A549 (cell line): ENCODE results near the gene ELL. TPM values are rescaled to one million over a fixed set of nuclear protein-coding genes. Genes with fewer than 3 reads are reported as not detected.

Experiments used
- ATAC-seq, 2 experiments: fragments of 200-7000 bp in 1 of 2; fragments of >200 bp in 1 of 2; cut with Nextera tagmentation in 1 of 2; cut with Tn5 transposase in 1 of 2; 3 replicates each; pipeline versions ENCODE4 v1.8.0 to v1.9.1; 2018 to 2020; ENCODE audit warnings: mild to moderate bottlenecking in 1 of 2, moderate library complexity in 1 of 2
- CTCF ChIA-PET: fragments of 300-600 bp; sonication (Branson Sonifier 250); formaldehyde crosslinking; extraction: SDS; loops from one replicate; lab custom pipeline; 2021; ENCODE audit warnings: antibody characterized with exemption, inconsistent platforms; lab: Yijun Ruan, JAX
- POLR2A ChIA-PET: fragments of 350-600 bp; formaldehyde crosslinking; extraction: SDS; loops from one replicate; lab custom pipeline; 2021; ENCODE audit warnings: antibody characterized with exemption, inconsistent platforms; lab: Yijun Ruan, JAX
- DNase-seq, 2 experiments: peaks; one replicate each; pipeline versions ENCODE4 v3.0.0 to v3.0.0-alpha.2; 2011 to 2016; ENCODE audit warnings: low read depth in 1 of 2, low spot score in 1 of 2
- FAIRE-seq: peaks from 2 replicates; lab custom pipeline; 2011; peaks lifted over from hg19 to GRCh38; lab: Jason Lieb, UNC
- H3K27ac ChIP-seq, 2 experiments: fragments of >200 bp; sonication (Bioruptor Twin); formaldehyde crosslinking; 3 replicates each; pipeline ENCODE4 v1.5.1; 2016 to 2017
- H3K4me1 ChIP-seq: fragments of >200 bp; sonication (Bioruptor Twin); formaldehyde crosslinking; 3 replicates; pipeline ENCODE4 v1.6.1; 2016
- H3K4me2 ChIP-seq: fragments of >200 bp; sonication (Bioruptor Twin); formaldehyde crosslinking; 3 replicates; pipeline ENCODE4 v1.6.1; 2016
- H3K4me3 ChIP-seq: fragments of >200 bp; sonication (Bioruptor Twin); formaldehyde crosslinking; 3 replicates; pipeline ENCODE4 v1.5.1; 2016
- H3K9me3 ChIP-seq: fragments of >200 bp; sonication (Bioruptor Twin); formaldehyde crosslinking; 3 replicates; pipeline ENCODE4 v1.6.1; 2016
- CBX8 ChIP-seq: fragments of 200-600 bp; sonication (generic); IDR thresholded peaks from 2 replicates; pipeline ENCODE4 v1.6.1; 2016
- EP300 ChIP-seq, 2 experiments: fragments of >200 bp; sonication (Bioruptor Twin); formaldehyde crosslinking; IDR thresholded peaks; 2 replicates in 1 of 2; 3 replicates in 1 of 2; pipeline ENCODE4 v1.6.1; 2016 to 2017
- FOSL2 ChIP-seq, 2 experiments: fragments of 450-650 bp in 1 of 2; fragments of >200 bp in 1 of 2; sonication (Bioruptor Twin) in 1 of 2; formaldehyde crosslinking; IDR thresholded peaks; 2 replicates each; pipeline versions ENCODE4 v1.5.0 to v1.6.1; 2016 to 2020; ENCODE audit warnings: mild to moderate bottlenecking in 1 of 2, moderate library complexity in 1 of 2
- HOXB13 ChIP-seq: fragments of 250-450 bp; sonication (Bioruptor Pico); IDR thresholded peaks from 2 replicates; pipeline ENCODE4 v1.5.0; 2020; ENCODE audit warnings: low read depth, mild to moderate bottlenecking, moderate library complexity
- HOXB5 ChIP-seq: fragments of 250-450 bp; sonication (Bioruptor Pico); IDR thresholded peaks from 2 replicates; pipeline ENCODE4 v1.5.0; 2020; ENCODE audit warnings: mild to moderate bottlenecking, moderate library complexity
- JUN ChIP-seq, 2 experiments: fragments of >200 bp; sonication (Bioruptor Twin); formaldehyde crosslinking; IDR thresholded peaks; 2 replicates in 1 of 2; 3 replicates in 1 of 2; pipeline ENCODE4 v1.6.1; 2016 to 2017
- KDM5A ChIP-seq: fragments of 200-600 bp; sonication (generic); IDR thresholded peaks from 2 replicates; pipeline ENCODE4 v1.6.1; 2016; ENCODE audit warnings: antibody characterized with exemption, mild to moderate bottlenecking
- MAFK ChIP-seq: fragments of 450-650 bp; IDR thresholded peaks from 2 replicates; pipeline ENCODE4 v1.6.1; 2014; ENCODE audit not compliant: partially characterized antibody
- MAZ ChIP-seq: fragments of 150-350 bp; IDR thresholded peaks from 2 replicates; pipeline ENCODE4 v1.6.1; 2014; ENCODE audit warnings: antibody characterized with exemption, low read depth, low read length, borderline replicate concordance
- MYC ChIP-seq: IDR thresholded peaks from 2 replicates; pipeline ENCODE4 v1.6.1; 2012; ENCODE audit warnings: mild to moderate bottlenecking, inconsistent platforms, low read length, improper control_type of control experiment, borderline replicate concordance
- NR3C1 ChIP-seq: fragments of >200 bp; sonication (Bioruptor Twin); formaldehyde crosslinking; IDR thresholded peaks from 3 replicates; pipeline ENCODE4 v1.6.1; 2017
- PHF8 ChIP-seq: fragments of 200-600 bp; sonication (generic); IDR thresholded peaks from 2 replicates; pipeline ENCODE4 v1.6.1; 2016; ENCODE audit warnings: low read depth, mild to moderate bottlenecking, antibody characterized with exemption, moderate library complexity, borderline replicate concordance
- POLR2A ChIP-seq: IDR thresholded peaks from 2 replicates; pipeline ENCODE4 v1.6.1; 2012; ENCODE audit warnings: mild to moderate bottlenecking, low read length
- RAD21 ChIP-seq, 2 experiments: fragments of >200 bp in 1 of 2; sonication (Bioruptor Twin) in 1 of 2; formaldehyde crosslinking in 1 of 2; IDR thresholded peaks in 1 of 2; conservative IDR thresholded peaks in 1 of 2; 2 replicates in 1 of 2; 3 replicates in 1 of 2; pipeline ENCODE4 v1.6.1; 2012 to 2018; ENCODE audit warnings: inconsistent platforms in 1 of 2
- SMC3 ChIP-seq: fragments of >200 bp; sonication (Bioruptor Twin); formaldehyde crosslinking; IDR thresholded peaks from 3 replicates; pipeline ENCODE4 v1.6.1; 2018; ENCODE audit warnings: inconsistent platforms
- TP53 ChIP-seq: fragments of 250-450 bp; sonication (Bioruptor Pico); IDR thresholded peaks from 2 replicates; pipeline ENCODE4 v1.5.0; 2021; ENCODE audit warnings: mild to moderate bottlenecking, moderate library complexity
- ZSCAN20 ChIP-seq: fragments of 250-450 bp; sonication (Bioruptor Pico); IDR thresholded peaks from 2 replicates; pipeline ENCODE4 v1.8.0; 2022; ENCODE audit warnings: mild to moderate bottlenecking, moderate library complexity
- WGBS: methylation state at CpG from one replicate; pipeline ENCODE4 v1.1.6; 2017; ENCODE audit errors: missing lambda C conversion rate; 5-methylcytosine and 5-hydroxymethylcytosine counted together
- polyA minus RNA-seq: library from RNA; depleted of rRNA, polyadenylated mRNA; stranded (reverse); fragments of >200 nt; gene quantifications from 2 replicates; pipeline ENCODE4 v1.2.3, GENCODE V29; 2011; rRNA and poly(A)+ RNA removed
- polyA plus RNA-seq, 4 experiments: library from polyadenylated mRNA; depleted of rRNA in 3 of 4; stranded (reverse); fragments of >200 nt; fragmentation: RNase III in 1 of 4; extraction: RNeasy Plus Mini Kit Qiagen cat#74134 plus additional on column Dnase treatment in 1 of 4; gene quantifications; 2 replicates in 3 of 4; 3 replicates in 1 of 4; pipeline ENCODE4 v1.2.3, GENCODE V29; 2011 to 2017
- TF ChIP-seq, protein P1 (sequence below): fragments of 250-450 bp; sonication (Bioruptor Pico); IDR thresholded peaks from 2 replicates; pipeline ENCODE4 v1.5.0; 2020; ENCODE audit warnings: low read depth, mild to moderate bottlenecking, moderate library complexity
- TF ChIP-seq, protein P2 (sequence below): IDR thresholded peaks from 2 replicates; pipeline ENCODE4 v1.6.1; 2012; ENCODE audit warnings: low read depth, borderline replicate concordance
- TF ChIP-seq, protein P3 (sequence below): fragments of >200 bp; sonication (Bioruptor Twin); formaldehyde crosslinking; IDR thresholded peaks from 3 replicates; pipeline ENCODE4 v1.6.1; 2016
- TF ChIP-seq, protein P4 (sequence below): fragments of >200 bp; sonication (Bioruptor Twin); formaldehyde crosslinking; IDR thresholded peaks from 3 replicates; pipeline ENCODE4 v1.5.1; 2016
- TF ChIP-seq, protein P5 (sequence below): fragments of >200 bp; sonication (Bioruptor Twin); formaldehyde crosslinking; IDR thresholded peaks from 2 replicates; pipeline ENCODE4 v1.6.1; 2016
- TF ChIP-seq, protein P6 (sequence below): IDR thresholded peaks from 2 replicates; pipeline ENCODE4 v1.6.1; 2012

ELL gene
- 1.1 and 1.6 TPM in 2 replicates for polyA plus RNA-seq (2011; rRNA removed)
- 4.1 and 5.9 TPM in 2 replicates for polyA plus RNA-seq (2012; cell fraction: cytosol; rRNA removed)
- polyA plus RNA-seq (2012; cell fraction: nucleus; rRNA removed): 10.6 and 18.2 TPM in 2 replicates
- polyA plus RNA-seq (2017; fragmentation: RNase III; extraction: RNeasy Plus Mini Kit Qiagen cat#74134 plus additional on column Dnase treatment): 3.6 to 3.8 TPM (median 3.7 TPM) in 3 replicates
- 2.4 and 3.6 TPM in 2 replicates for polyA minus RNA-seq

DNA sequence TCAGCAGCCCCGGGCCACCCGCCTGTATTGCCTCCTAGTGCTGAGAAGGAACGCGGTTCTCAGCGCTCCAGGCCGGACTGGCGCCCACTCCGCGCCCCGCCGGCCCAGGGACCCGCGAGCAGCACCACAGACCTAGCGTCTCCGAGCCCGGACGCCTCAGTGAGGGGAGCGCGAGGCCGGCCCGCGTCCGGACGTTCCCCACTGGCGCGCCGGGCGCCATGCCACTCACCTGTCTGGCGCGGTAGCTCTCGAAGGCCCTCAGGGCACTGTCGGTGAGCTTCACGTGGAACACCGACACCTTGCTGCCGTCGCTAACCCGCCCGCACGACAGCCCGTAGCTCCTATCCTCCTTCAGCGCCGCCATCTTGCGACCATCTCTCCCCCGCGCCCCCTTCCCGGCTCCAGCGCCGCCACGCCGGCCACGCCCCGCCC lies at the start of gene ELL:
Gene ELL (minus strand): TSS at position 379 of the 432 bp plus-strand sequence. CDS start 15 bp downstream, at position 364.
- ChIA-PET POLR2A (interaction anchor here (1.0 to 2.4 kb wide), 2 partner anchors 36 to 68 kb away, joined by 5 to 10 read pairs; partner anchors contain the start of gene KXD1), CTCF (interaction anchor here (0.6 to 4.0 kb wide), 9 partner anchors 16 to 70 kb away, joined by 3 to 25 read pairs (median 3); no protein-coding TSS in a partner anchor)
- H3K9me3 ChIP-seq: no peaks in the 10 kb centered on the region
- WGBS: no CpG with 5 or more reads among the region's 52 CpGs
- ATAC-seq: peak; percentile 17 to 26
- no peak for FAIRE-seq
- TF ChIP-seq CBX8: no peak
- no peak for TF ChIP-seq TP53
- TF ChIP-seq POLR2A: peak; percentile 89
- peak; percentile 25; the same call in 1 of the 2 replicates for TF ChIP-seq KDM5A
- no peak for TF ChIP-seq HOXB13 (CRISPR knock-in tag)
- no peak for TF ChIP-seq EP300 (IDR thresholded peaks at IDR 0.05)
- TF ChIP-seq HOXB5: no peak
- peak in 1 of 2 experiments; percentile 42; a peak in 1 of 5 replicates for TF ChIP-seq JUN (IDR thresholded peaks at IDR 0.05)
- TF ChIP-seq MAFK: no peak
- TF ChIP-seq SMC3: no peak
- TF ChIP-seq NR3C1: no peak
- TF ChIP-seq, protein P1, sequence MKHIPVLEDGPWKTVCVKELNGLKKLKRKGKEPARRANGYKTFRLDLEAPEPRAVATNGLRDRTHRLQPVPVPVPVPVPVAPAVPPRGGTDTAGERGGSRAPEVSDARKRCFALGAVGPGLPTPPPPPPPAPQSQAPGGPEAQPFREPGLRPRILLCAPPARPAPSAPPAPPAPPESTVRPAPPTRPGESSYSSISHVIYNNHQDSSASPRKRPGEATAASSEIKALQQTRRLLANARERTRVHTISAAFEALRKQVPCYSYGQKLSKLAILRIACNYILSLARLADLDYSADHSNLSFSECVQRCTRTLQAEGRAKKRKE (CRISPR knock-in tag): no peak
- no peak for TF ChIP-seq MYC
- peak; percentile 85; the same call in 1 of the 2 replicates for TF ChIP-seq PHF8
- TF ChIP-seq, protein P2, sequence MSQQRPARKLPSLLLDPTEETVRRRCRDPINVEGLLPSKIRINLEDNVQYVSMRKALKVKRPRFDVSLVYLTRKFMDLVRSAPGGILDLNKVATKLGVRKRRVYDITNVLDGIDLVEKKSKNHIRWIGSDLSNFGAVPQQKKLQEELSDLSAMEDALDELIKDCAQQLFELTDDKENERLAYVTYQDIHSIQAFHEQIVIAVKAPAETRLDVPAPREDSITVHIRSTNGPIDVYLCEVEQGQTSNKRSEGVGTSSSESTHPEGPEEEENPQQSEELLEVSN: no peak
- TF ChIP-seq, protein P3, sequence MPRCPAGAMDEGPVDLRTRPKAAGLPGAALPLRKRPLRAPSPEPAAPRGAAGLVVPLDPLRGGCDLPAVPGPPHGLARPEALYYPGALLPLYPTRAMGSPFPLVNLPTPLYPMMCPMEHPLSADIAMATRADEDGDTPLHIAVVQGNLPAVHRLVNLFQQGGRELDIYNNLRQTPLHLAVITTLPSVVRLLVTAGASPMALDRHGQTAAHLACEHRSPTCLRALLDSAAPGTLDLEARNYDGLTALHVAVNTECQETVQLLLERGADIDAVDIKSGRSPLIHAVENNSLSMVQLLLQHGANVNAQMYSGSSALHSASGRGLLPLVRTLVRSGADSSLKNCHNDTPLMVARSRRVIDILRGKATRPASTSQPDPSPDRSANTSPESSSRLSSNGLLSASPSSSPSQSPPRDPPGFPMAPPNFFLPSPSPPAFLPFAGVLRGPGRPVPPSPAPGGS: peak; percentile 48; the same call in 1 of the 3 replicates
- TF ChIP-seq, protein P4, sequence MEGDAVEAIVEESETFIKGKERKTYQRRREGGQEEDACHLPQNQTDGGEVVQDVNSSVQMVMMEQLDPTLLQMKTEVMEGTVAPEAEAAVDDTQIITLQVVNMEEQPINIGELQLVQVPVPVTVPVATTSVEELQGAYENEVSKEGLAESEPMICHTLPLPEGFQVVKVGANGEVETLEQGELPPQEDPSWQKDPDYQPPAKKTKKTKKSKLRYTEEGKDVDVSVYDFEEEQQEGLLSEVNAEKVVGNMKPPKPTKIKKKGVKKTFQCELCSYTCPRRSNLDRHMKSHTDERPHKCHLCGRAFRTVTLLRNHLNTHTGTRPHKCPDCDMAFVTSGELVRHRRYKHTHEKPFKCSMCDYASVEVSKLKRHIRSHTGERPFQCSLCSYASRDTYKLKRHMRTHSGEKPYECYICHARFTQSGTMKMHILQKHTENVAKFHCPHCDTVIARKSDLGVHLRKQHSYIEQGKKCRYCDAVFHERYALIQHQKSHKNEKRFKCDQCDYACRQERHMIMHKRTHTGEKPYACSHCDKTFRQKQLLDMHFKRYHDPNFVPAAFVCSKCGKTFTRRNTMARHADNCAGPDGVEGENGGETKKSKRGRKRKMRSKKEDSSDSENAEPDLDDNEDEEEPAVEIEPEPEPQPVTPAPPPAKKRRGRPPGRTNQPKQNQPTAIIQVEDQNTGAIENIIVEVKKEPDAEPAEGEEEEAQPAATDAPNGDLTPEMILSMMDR: no peak
- TF ChIP-seq, protein P5, sequence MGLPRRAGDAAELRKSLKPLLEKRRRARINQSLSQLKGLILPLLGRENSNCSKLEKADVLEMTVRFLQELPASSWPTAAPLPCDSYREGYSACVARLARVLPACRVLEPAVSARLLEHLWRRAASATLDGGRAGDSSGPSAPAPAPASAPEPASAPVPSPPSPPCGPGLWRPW: no peak
- TF ChIP-seq, protein P6, sequence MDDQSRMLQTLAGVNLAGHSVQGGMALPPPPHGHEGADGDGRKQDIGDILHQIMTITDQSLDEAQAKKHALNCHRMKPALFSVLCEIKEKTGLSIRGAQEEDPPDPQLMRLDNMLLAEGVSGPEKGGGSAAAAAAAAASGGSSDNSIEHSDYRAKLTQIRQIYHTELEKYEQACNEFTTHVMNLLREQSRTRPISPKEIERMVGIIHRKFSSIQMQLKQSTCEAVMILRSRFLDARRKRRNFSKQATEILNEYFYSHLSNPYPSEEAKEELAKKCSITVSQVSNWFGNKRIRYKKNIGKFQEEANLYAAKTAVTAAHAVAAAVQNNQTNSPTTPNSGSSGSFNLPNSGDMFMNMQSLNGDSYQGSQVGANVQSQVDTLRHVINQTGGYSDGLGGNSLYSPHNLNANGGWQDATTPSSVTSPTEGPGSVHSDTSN: no peak
- no peak for TF ChIP-seq ZSCAN20 (CRISPR knock-in tag)
- TF ChIP-seq RAD21 (conservative IDR thresholded peaks at IDR 0.05 in 1 of 2, IDR thresholded peaks at IDR 0.05 in 1 of 2): no peak
- TF ChIP-seq MAZ: no peak
- TF ChIP-seq FOSL2 (IDR thresholded peaks at IDR 0.05): no peak
- TF ChIP-seq FOSL2 (CRISPR knock-in tag; IDR thresholded peaks at IDR 0.05): no peak
- peak within 1 kb of the TSS; percentile 96 to 97 for H3K27ac ChIP-seq
- DNase-seq: no peak
- H3K4me2 ChIP-seq: peak within 1 kb of the TSS; percentile 99
- peak within 1 kb of the TSS; percentile 100 for H3K4me3 ChIP-seq
- H3K4me1 ChIP-seq: peaks cover 9% of the 10 kb centered on the region
